NCI-H2081 treated with DMSO at 0.1 percent for 48 hours (cell line): ENCODE results near the gene NAT10.
A peak's percentile ranks its signal among the peaks of the same experiment; 100 is the strongest.
"Not testable (repeated sequence)": the region's sequence is repeated elsewhere in the genome, so short reads cannot be mapped to it uniquely, and the experiment has no call there.

Source experiments
- DNase-seq: peaks from one replicate; lab custom pipeline; 2025; lab: John Stamatoyannopoulos, UW

Gene NAT10

GRCh38 chr11:34105079-34105956, at the start of gene NAT10:
NAT10 (plus strand) TSS chr11:34105629; CDS start chr11:34108226, 2,597 bp downstream.
- peak; percentile 95 for DNase-seq

GRCh38 chr11:34056672-34057071, 48.8 kb upstream of the NAT10 start:
- DNase-seq = no peak

GRCh38 chr11:34063061-34063795, 42.2 kb upstream of the NAT10 start:
- no peak for DNase-seq

GRCh38 chr11:34064291-34064690, 41.1 kb upstream of the NAT10 start:
- DNase-seq = no peak

GRCh38 chr11:34065505-34066203, 39.8 kb upstream of the NAT10 start:
- DNase-seq = no peak

GRCh38 chr11:34066766-34067165, 38.7 kb upstream of the NAT10 start:
- not testable (repeated sequence) for DNase-seq

- no peak for DNase-seq
These were observed 37.9 kb upstream of the NAT10 start for GRCh38 chr11:34067383-34068065.

- DNase-seq = no peak
These were observed 37.3 kb upstream of the NAT10 start for GRCh38 chr11:34068111-34068510.

GRCh38 chr11:34071306-34071705, 34.1 kb upstream of the NAT10 start:
- DNase-seq = not testable (repeated sequence)

- DNase-seq = no peak
These were observed 33.4 kb upstream of the NAT10 start for GRCh38 chr11:34072041-34072440.

GRCh38 chr11:34072832-34073231, 32.6 kb upstream of the NAT10 start:
- no peak for DNase-seq

GRCh38 chr11:34074391-34074790, 31.0 kb upstream of the NAT10 start:
- DNase-seq = no peak

- no peak for DNase-seq
These were observed 30.1 kb upstream of the NAT10 start for GRCh38 chr11:34075178-34075820.

- no peak for DNase-seq
These were observed 24.8 kb upstream of the NAT10 start for GRCh38 chr11:34080609-34081008.

GRCh38 chr11:34084637-34085036, 20.8 kb upstream of the NAT10 start:
- no peak for DNase-seq

- DNase-seq = no peak
These were observed 18.7 kb upstream of the NAT10 start for GRCh38 chr11:34086554-34087283.

GRCh38 chr11:34091825-34092224, 13.6 kb upstream of the NAT10 start:
- no peak for DNase-seq

- DNase-seq = not testable (repeated sequence)
These were observed 10.5 kb upstream of the NAT10 start for GRCh38 chr11:34094900-34095299.

GRCh38 chr11:34098813-34099212, 6.6 kb upstream of the NAT10 start:
- no peak for DNase-seq

GRCh38 chr11:34104680-34105078, 750 bp upstream of the NAT10 start:
- DNase-seq = no peak
